HG03460 (cell line): Measurements from ENCODE around the gene SYNE2.
"Not testable (repeated sequence)": the region's sequence is repeated elsewhere in the genome, so short reads cannot be mapped to it uniquely, and the experiment has no call there.

Experiments
- ATAC-seq: cut with Tn5 transposase; IDR thresholded peaks from one replicate; pipeline ENCODE4 v1.9.1; 2021; ENCODE audit not compliant: unreplicated experiment

Gene SYNE2

GRCh38 chr14:63869940-63870752 is 17.3 kb downstream of the SYNE2 start:
- peak; percentile 49 for ATAC-seq

DNA sequence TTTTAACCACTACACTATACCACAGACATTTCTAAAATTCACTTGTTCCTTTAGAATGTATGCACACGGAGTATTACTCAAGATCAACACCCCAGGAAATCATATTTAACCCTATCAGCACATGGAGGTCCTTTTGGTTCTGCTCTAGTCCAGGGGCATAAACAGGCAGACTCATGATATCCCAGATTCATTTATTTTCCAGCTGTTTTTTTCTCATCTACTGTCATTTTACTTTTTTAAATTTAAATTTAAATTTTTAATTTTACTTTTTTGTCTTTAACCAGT is 17.9 kb downstream of the SYNE2 start:
- not testable (repeated sequence) for ATAC-seq

- no peak for ATAC-seq
Observed at GRCh38 chr14:63874223-63874622, 21.4 kb downstream of the SYNE2 start.

GRCh38 chr14:63875311-63875710 is 22.5 kb downstream of the SYNE2 start:
- ATAC-seq: no peak

DNA sequence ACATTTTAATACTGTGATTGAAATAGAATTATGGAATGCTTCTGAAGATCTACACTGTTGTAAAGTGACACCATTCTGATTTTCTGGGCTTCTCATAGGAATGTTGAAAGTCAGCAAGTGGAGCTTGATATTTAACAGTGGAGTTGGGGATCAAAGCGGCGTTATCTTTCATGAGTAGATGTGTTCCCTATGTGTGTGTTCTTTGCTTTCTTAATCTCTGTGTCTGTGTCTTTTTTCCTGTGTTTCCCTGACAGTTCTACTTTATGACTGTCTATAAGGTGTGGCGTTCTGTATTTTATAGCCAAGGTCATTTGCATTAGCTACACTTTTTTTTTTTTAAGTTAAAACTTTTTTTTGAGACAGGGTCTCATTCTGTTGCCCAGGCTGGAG is 24.7 kb downstream of the SYNE2 start:
- no peak for ATAC-seq

GRCh38 chr14:63878052-63878451 is 25.2 kb downstream of the SYNE2 start:
- ATAC-seq: no peak

- no peak for ATAC-seq
Observed at GRCh38 chr14:63878792-63879191, 26.0 kb downstream of the SYNE2 start.

DNA sequence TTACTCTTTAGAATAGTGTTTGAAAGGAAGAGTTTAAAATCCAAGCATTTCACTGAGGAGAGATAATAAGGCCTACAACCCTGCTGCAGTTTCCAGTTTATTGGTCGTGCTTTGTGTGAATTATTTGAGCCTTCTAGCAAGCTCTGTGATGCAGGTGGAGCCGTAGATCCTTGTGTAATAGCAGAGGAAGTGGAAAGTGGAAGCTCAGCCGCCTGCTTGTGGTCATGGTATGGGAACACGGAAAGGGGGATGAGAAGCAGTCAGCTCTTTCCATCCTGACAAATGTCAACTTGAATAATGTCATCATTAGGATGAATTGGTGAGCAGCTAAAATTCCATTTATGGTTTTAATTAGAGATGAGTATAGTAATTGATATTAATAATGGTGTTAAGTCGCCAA is 29.1 kb downstream of the SYNE2 start:
- ATAC-seq: no peak

DNA sequence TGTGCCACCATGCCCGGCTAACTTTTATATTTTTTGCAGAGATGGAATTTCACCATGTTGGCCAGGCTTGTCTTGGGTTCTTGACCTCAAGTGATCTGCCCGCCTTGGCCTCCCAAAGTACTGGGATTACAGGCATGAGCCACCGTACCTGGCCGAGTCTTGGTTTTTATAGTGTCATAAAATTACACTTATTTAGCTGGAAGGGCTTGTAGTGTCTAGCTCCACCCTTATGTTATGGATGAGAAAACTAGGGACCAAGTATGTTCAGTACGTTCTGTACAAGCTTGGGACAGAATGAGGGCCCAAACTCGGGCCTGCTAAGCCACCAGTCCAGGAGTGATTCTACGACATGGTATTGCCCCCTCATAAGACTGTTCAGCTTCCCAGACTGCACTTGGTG is 35.1 kb downstream of the SYNE2 start:
- no peak for ATAC-seq

- no peak for ATAC-seq
Observed at GRCh38 chr14:63890553-63890952, 37.7 kb downstream of the SYNE2 start.

- ATAC-seq: no peak
Observed at GRCh38 chr14:63891148-63891975, 38.6 kb downstream of the SYNE2 start.

GRCh38 chr14:63892265-63892664 is 39.5 kb downstream of the SYNE2 start:
- no peak for ATAC-seq

GRCh38 chr14:63893701-63894458 is 41.1 kb downstream of the SYNE2 start:
- ATAC-seq: no peak

- no peak for ATAC-seq
Observed at GRCh38 chr14:63895510-63895909, 42.7 kb downstream of the SYNE2 start.

DNA sequence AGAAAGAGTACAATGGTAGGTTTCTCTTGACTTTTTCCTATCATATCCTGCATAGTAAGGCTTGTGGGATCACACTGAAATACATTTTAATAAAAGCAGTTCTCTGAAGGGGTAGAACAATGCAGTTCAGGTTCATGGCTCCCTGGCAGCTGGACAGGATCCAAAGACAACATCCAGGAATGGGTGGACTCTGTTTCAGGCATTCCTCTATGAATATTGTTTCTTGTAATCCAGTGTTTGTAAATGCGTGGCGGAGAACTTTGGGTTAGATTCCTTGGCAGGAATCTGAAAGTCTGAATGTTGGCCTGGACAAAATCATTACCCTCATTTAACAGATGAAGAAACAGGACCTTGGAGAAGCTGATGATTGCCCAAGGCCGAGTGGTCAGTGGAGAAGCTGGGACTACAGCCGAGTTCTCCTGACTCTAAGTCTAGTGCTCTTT is 43.5 kb downstream of the SYNE2 start:
- no peak for ATAC-seq

DNA sequence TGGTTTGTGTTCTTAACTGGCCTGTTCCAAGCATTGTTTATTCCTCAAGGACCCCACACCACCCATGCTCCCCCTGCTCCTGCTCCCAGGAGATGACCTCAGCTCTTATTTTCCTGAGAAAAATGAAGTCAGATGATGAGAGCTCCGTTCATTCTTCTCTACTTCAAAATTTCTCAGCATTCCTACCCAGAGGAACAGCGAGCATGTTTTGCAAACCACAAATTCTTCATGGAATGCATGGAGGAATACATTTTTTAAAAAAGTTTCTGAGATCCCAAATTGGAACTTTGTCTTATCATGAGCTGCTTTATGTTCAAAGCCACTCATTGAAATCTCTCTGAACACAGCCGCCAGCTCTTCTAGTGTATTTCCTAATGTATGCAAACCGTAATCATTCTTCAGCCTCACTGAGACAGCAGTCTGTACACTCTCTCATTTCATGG is 44.9 kb downstream of the SYNE2 start:
- ATAC-seq: no peak

DNA sequence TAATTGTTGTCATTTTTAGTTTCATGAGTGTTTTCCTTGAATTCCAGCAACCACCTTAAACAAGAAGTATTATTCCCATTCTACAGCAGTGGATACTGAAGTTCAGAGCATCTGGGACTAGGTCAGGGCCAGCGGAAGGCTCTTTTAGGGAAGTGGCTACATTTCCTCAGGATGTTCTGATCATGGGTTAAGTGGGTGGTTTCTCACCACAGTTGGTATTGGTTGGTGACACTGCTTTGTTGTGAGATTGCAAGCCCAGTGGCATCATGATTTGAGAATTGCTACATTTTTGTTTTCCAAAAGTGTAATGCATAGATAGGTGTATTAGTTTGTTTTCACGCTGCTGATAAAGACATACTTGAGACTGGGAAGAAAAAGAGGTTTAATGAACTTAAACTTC is 47.1 kb downstream of the SYNE2 start:
- ATAC-seq: no peak

DNA sequence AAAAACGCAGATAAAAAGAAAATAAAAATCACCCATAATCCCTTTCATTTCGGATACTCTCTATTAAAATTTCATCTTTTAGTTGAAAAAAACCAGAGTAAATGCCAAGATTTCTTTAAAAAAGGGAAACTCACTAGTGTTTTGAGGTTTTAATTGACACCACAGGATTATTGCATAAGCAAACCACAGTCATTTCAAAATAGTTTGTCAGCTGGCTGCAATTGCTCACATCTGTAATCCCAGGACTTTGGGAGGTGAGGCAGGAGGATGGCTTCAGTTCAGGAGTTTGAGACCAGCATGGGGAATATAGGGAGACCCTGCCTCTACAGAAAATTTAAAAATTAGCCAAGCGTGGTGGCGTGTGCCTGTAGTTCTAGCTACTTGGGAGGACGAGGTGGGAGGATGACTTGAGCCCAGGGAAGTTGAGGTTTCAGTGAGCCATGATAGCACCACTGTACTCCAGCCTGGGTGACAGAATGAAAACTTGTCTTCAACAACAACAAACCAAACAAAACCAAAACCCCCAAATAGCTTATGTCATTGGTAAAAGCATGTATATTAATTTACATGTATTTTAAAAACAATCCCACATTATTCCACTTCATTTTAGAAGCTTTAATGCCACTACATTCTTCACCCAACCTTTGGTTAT is 48.8 kb downstream of the SYNE2 start:
- ATAC-seq: no peak

DNA sequence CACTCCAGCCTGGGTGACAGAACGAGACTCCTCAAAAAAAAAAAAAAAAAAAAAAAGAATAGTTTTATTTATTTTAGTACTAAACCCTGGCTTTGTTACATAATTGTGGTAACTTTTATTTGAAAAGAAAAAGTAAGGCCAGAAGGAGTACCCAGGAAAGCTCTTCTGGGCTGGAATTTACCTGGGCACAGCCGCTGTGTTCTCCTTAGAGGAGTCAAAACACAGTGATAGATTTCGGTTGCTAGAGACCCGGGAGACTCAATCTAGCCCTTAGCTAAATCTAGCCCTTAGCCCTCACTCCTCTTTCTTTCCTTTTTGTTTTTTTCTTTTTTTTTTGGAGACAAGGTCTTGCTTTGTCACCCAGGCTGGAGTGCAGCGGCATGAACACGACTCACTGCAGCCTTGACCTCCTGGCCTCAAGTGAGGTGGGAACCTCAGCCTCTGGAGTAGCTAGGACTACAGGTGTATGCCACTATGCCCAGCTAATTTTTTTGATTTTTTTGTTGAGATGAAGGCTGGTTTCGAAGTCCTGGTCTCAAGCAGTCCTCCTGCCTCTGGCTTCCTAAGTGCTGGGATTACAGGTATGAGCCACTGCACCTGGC is 49.7 kb downstream of the SYNE2 start:
- no peak for ATAC-seq

- no peak for ATAC-seq
Observed at GRCh38 chr14:63904724-63905123, 51.9 kb downstream of the SYNE2 start.

DNA sequence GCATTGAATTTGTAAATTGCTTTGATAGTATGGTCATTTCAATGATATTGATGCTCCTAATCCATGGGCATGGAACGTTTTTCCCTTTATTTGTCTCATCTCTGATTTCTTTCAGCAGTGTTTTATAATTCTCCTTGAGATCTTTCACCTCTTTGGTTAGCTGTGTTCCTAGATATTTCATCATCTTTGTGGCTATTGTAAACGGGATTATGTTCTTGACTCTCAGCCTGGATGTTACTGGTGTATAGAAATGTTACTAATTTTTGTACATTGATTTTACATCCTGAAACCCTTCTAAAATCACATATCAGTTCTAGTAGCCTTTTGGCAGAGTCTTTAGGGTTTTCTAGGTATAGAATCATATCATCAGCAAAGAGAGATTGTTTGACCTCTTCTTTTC is 52.6 kb downstream of the SYNE2 start:
- ATAC-seq: no peak
